GM23248 (cell line): ENCODE data around the gene ARTN. TPM values are rescaled to one million over a fixed set of nuclear protein-coding genes. Genes with fewer than 3 reads are reported as not detected.

Source experiments
- DNase-seq: peaks from one replicate; pipeline ENCODE4 v3.0.0-alpha.2; 2015
- H2AFZ ChIP-seq: fragments of 200-600 bp; sonication (generic); 2 replicates; pipeline ENCODE4 v1.6.1; 2016; ENCODE audit warnings: antibody characterized with exemption
- H3F3A ChIP-seq: fragments of 200-600 bp; sonication (generic); 2 replicates; pipeline ENCODE4 v1.6.1; 2016; ENCODE audit warnings: mild to moderate bottlenecking, antibody characterized with exemption, mixed run types; ENCODE audit not compliant: insufficient read depth
- H3K27ac ChIP-seq: fragments of 200-600 bp; sonication (generic); 2 replicates; pipeline ENCODE4 v1.5.1; 2016; ENCODE audit warnings: mild to moderate bottlenecking
- H3K27me3 ChIP-seq: fragments of 200-600 bp; sonication (generic); replicated peaks from 2 replicates; pipeline ENCODE4 v1.6.1; 2016; ENCODE audit warnings: mild to moderate bottlenecking; ENCODE audit not compliant: insufficient read depth
- H3K36me3 ChIP-seq: fragments of 200-600 bp; sonication (generic); 2 replicates; pipeline ENCODE4 v1.6.1; 2016; ENCODE audit warnings: low read depth, mild to moderate bottlenecking
- H3K4me1 ChIP-seq: fragments of 200-600 bp; sonication (generic); 2 replicates; pipeline ENCODE4 v1.6.1; 2016; ENCODE audit warnings: mild to moderate bottlenecking; ENCODE audit not compliant: insufficient read depth
- H3K4me2 ChIP-seq: fragments of 200-600 bp; sonication (generic); one replicate; pipeline ENCODE4 v1.6.1; 2016; ENCODE audit warnings: mild to moderate bottlenecking; ENCODE audit not compliant: unreplicated experiment
- H3K4me3 ChIP-seq: fragments of 200-600 bp; sonication (generic); 2 replicates; pipeline ENCODE4 v1.5.1; 2016; ENCODE audit warnings: mild to moderate bottlenecking
- H3K79me2 ChIP-seq: fragments of 200-600 bp; sonication (generic); 2 replicates; pipeline ENCODE4 v1.6.1; 2016; ENCODE audit warnings: mild to moderate bottlenecking; ENCODE audit not compliant: insufficient read depth
- H3K9ac ChIP-seq: fragments of 200-600 bp; sonication (generic); 2 replicates; pipeline ENCODE4 v1.6.1; 2016; ENCODE audit warnings: mild to moderate bottlenecking
- H3K9me2 ChIP-seq: fragments of 200-600 bp; sonication (generic); 2 replicates; pipeline ENCODE4 v1.6.1; 2016; ENCODE audit warnings: mixed run types, mild to moderate bottlenecking, moderate library complexity; ENCODE audit not compliant: insufficient read depth
- H3K9me3 ChIP-seq: fragments of 200-600 bp; sonication (generic); one replicate; pipeline ENCODE4 v1.6.1; 2017; ENCODE audit warnings: low read depth
- H4K20me1 ChIP-seq: fragments of 200-600 bp; sonication (generic); 2 replicates; pipeline ENCODE4 v1.6.0; 2016; ENCODE audit not compliant: insufficient read depth
- EZH2 ChIP-seq: fragments of 200-600 bp; sonication (generic); IDR thresholded peaks from 2 replicates; pipeline ENCODE4 v1.6.1; 2018; ENCODE audit warnings: antibody characterized with exemption, mild to moderate bottlenecking; ENCODE audit not compliant: insufficient read depth, poor library complexity, severe bottlenecking
- EZH2phosphoT487 ChIP-seq: fragments of 200-600 bp; sonication (generic); IDR thresholded peaks from 2 replicates; pipeline ENCODE4 v1.6.1; 2018; ENCODE audit warnings: antibody characterized with exemption, moderate library complexity, mild to moderate bottlenecking, low read depth; ENCODE audit not compliant: insufficient read depth
- WGBS, 2 experiments: methylation state at CpG; one replicate each; pipeline ENCODE4 v1.1.6; 2015 to 2017; ENCODE audit warnings: low lambda C conversion rate in 2 of 2, low coverage in 1 of 2; ENCODE audit errors: missing lambda C conversion rate in 2 of 2; 5-methylcytosine and 5-hydroxymethylcytosine counted together
- in situ Hi-C: fragments of 300-500 bp; cut with MboI; formaldehyde crosslinking; loops from 2 replicates; pipeline ENCODE4 v1.15.0; 2020
- polyA plus RNA-seq: library from polyadenylated mRNA; unstranded; fragments of >200 nt; fragmentation: Nextera tagmentation; extraction: Ambion mirVana; gene quantifications from 2 replicates; pipeline ENCODE4 v1.2.1, GENCODE V29; 2016
- total RNA-seq: library from RNA; depleted of rRNA; stranded (reverse); fragments of >200 nt; shearing (Covaris generic); gene quantifications from 2 replicates; pipeline ENCODE4 v1.2.3, GENCODE V29; 2014

ARTN gene
- total and polyA plus RNA-seq, 2 experiments from 2014 or later = 0.11 TPM; not detected in 1

GRCh38 chr1:43975249-43975961 lies 41.8 kb downstream of the ARTN start:
- no peaks in the 10 kb centered on the region for H3K9me2 ChIP-seq
- H3F3A ChIP-seq = peaks cover 14% of the 10 kb centered on the region; the same call in 1 of the 2 replicates
- peaks cover 10% of the 10 kb centered on the region; the same call in 1 of the 2 replicates for H3K36me3 ChIP-seq
- peaks cover 29% of the 10 kb centered on the region for H3K4me1 ChIP-seq
- no peaks in the 10 kb centered on the region for H3K27me3 ChIP-seq
- H3K79me2 ChIP-seq = peaks cover 63% of the 10 kb centered on the region
- TF ChIP-seq EZH2phosphoT487 (no peak), EZH2 (no peak)
- peak overlapping the region; percentile 77 for H3K27ac ChIP-seq
- in situ Hi-C loops = no loop called here
- peak overlapping the region; percentile 95 for H3K4me3 ChIP-seq
- H4K20me1 ChIP-seq = no peaks in the 10 kb centered on the region
- peak; percentile 67 for DNase-seq
- peak overlapping the region; percentile 96 for H3K4me2 ChIP-seq
- H3K9me3 ChIP-seq = no peaks in the 10 kb centered on the region
- H2AFZ ChIP-seq = peak overlapping the region; percentile 87
- 2 to 5% methylated on average over 24 to 33 of the region's 34 CpGs for WGBS, 2 experiments
- peak overlapping the region; percentile 96 for H3K9ac ChIP-seq

DNA sequence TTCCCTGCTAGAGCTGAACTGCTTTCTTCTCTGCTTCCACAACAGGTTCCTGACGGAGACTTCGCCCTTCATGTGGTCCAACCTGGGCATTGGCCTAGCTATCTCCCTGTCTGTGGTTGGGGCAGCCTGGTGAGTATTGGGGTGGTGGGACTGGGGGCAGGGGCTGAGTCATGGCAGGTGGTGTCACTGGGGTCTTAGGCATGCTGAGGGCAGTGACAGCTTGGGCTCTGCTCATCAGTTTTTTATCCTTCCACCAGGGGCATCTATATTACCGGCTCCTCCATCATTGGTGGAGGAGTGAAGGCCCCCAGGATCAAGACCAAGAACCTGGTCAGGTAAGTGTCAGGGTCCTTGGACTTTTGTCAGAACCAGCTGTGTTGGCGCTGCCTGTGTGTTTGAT lies 42.4 kb downstream of the ARTN start:
- in situ Hi-C loops = no loop called here
- Histone ChIP-seq H3K27me3 (no peaks in the 10 kb centered on the region), H3K36me3 (peaks cover 10% of the 10 kb centered on the region; the same call in 1 of the 2 replicates), H3K9me3 (no peaks in the 10 kb centered on the region), H4K20me1 (no peaks in the 10 kb centered on the region), H3K9me2 (no peaks in the 10 kb centered on the region), H3F3A (peaks cover 14% of the 10 kb centered on the region; the same call in 1 of the 2 replicates), H3K4me1 (peaks cover 28% of the 10 kb centered on the region), H3K79me2 (peaks cover 63% of the 10 kb centered on the region), H2AFZ (no peak overlapping the region), H3K4me3 (peak overlapping the region; percentile 95), H3K4me2 (peak overlapping the region; percentile 96), H3K27ac (no peak overlapping the region), H3K9ac (peak overlapping the region; percentile 96)
- no peak for TF ChIP-seq EZH2phosphoT487
- TF ChIP-seq EZH2 = no peak
- DNase-seq = no peak
- 64 to 65% methylated on average over 4 of the region's 4 CpGs for WGBS, 2 experiments

DNA sequence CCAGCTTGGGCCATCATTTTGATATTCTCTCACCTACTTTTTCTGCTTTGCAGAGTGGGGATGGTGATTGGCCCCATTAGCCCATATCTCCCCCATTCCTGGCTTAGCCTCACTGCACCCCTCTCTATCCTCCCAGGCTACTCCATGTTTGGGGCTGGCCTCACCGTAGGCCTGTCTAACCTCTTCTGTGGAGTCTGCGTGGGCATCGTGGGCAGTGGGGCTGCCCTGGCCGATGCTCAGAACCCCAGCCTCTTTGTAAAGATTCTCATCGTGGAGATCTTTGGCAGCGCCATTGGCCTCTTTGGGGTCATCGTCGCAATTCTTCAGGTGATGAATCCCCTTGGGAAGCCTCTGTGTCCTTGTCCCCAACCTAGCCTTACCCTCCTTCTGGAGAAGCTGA lies 43.3 kb downstream of the ARTN start:
- Histone ChIP-seq H3K4me3 (no peak overlapping the region), H3K9me3 (no peaks in the 10 kb centered on the region), H3K4me1 (peaks cover 28% of the 10 kb centered on the region), H3K27ac (no peak overlapping the region), H2AFZ (no peak overlapping the region), H3F3A (peaks cover 14% of the 10 kb centered on the region; the same call in 1 of the 2 replicates), H4K20me1 (no peaks in the 10 kb centered on the region), H3K36me3 (peaks cover 10% of the 10 kb centered on the region; the same call in 1 of the 2 replicates), H3K27me3 (no peaks in the 10 kb centered on the region), H3K79me2 (peaks cover 66% of the 10 kb centered on the region), H3K9ac (no peak overlapping the region), H3K4me2 (peak overlapping the region; percentile 2), H3K9me2 (no peaks in the 10 kb centered on the region)
- TF ChIP-seq EZH2phosphoT487 (no peak), EZH2 (no peak)
- WGBS, 2 experiments = 90 to 92% methylated on average over 8 of the region's 8 CpGs
- in situ Hi-C loops = no loop called here
- no peak for DNase-seq

DNA sequence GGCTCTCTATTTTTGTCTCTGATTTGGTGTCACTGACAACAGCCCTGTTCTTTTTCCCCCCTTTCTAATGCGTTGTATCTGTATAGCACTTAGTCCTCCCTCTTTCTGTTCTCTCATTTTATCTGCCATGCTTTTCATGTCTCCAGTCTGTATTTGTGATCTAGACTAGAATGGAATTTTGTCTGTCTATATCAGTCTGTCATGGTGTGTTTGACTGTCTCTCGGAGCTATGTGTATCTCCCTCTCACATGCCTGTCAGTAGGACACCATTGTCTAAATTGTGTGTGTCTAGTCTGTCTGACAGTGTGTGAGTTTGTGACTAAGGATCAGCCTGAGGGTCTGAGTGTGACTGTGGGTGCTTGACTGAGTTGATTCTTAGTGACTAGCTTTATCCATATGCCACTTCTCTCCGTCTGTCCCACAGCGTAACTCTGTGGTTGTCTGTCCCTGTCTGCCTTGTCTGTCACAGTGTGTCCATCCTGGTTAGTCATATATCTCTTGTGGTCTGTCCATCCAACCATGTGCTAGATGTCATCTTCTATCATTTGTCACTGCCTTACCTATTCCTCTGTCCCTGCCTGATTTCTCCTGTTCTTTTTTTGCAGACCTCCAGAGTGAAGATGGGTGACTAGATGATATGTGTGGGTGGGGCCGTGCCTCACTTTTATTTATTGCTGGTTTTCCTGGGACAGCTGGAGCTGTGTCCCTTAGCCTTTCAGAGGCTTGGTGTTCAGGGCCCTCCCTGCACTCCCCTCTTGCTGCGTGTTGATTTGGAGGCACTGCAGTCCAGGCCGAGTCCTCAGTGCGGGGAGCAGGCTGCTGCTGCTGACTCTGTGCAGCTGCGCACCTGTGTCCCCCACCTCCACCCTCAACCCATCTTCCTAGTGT lies 44.0 kb downstream of the ARTN start:
- no peak overlapping the region for H3K27ac ChIP-seq
- H3F3A ChIP-seq = peaks cover 14% of the 10 kb centered on the region; the same call in 1 of the 2 replicates
- no peak overlapping the region for H3K9ac ChIP-seq
- H3K27me3 ChIP-seq = no peaks in the 10 kb centered on the region
- H2AFZ ChIP-seq = no peak overlapping the region
- peaks cover 28% of the 10 kb centered on the region for H3K4me1 ChIP-seq
- H3K36me3 ChIP-seq = peaks cover 10% of the 10 kb centered on the region; the same call in 1 of the 2 replicates
- H3K79me2 ChIP-seq = peaks cover 73% of the 10 kb centered on the region
- H3K9me2 ChIP-seq = no peaks in the 10 kb centered on the region
- 94 to 97% methylated on average over 9 of the region's 9 CpGs for WGBS, 2 experiments
- no peaks in the 10 kb centered on the region for H4K20me1 ChIP-seq
- no peak overlapping the region; the same call in 1 of the 2 replicates for H3K4me3 ChIP-seq
- H3K4me2 ChIP-seq = peak overlapping the region; percentile 80
- no peak for DNase-seq
- in situ Hi-C loops = no loop called here
- no peaks in the 10 kb centered on the region for H3K9me3 ChIP-seq
- TF ChIP-seq EZH2phosphoT487 = no peak
- no peak for TF ChIP-seq EZH2
